ENCODE results near the gene LRCH3. TPM values are rescaled to one million over a fixed set of nuclear protein-coding genes. Genes with fewer than 3 reads are reported as not detected.

Gene LRCH3
- polyA plus RNA-seq, 1 experiment = 113 TPM

GRCh38 chr3:197761784-197762183, 29.3 kb upstream of the LRCH3 start:
- no peak for TF ChIP-seq CTCF (IDR thresholded peaks at IDR 0.05; ENCODE audit: low read depth, low read length)
- POLR2A ChIA-PET = no interaction called here
- Histone ChIP-seq H3K27ac (ENCODE audit: low read depth, low read length) (no peak overlapping the region), H3K9me3 (ENCODE audit: control insufficient read depth, insufficient read depth, low read length) (no peaks in the 10 kb centered on the region), H3K27me3 (ENCODE audit: control insufficient read depth, insufficient read depth, low read length) (no peaks in the 10 kb centered on the region), H3K4me3 (ENCODE audit: low read depth, low read length) (no peak overlapping the region)
- CTCF ChIA-PET = no interaction called here
- no peak for DNase-seq (ENCODE audit: low read depth, low spot score)

DNA sequence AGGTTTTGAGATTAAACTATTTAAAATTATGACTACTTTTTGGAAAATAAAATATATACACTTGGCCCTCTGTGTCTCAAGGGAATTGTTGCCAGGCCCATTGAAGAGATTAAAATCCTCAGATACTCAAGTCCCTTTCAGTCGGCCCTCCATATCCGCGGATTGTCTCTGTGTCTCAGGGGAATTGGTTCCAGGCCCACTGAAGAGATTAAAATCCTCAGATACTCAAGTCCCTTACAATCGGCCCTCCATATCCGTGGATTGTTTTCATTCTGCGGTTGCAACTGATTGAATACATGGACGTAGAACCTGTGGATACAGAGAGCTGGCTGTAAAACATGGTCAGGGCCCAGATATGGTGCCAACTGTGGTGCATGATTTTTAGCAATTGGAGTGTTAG, 15.7 kb upstream of the LRCH3 start:
- CTCF ChIA-PET = no interaction called here

GRCh38 chr3:197782230-197782629, 8.8 kb upstream of the LRCH3 start:
- Histone ChIP-seq H3K27ac (ENCODE audit: low read depth, low read length) (no peak overlapping the region), H3K9me3 (ENCODE audit: control insufficient read depth, insufficient read depth, low read length) (peaks cover 2% of the 10 kb centered on the region; the same call in 1 of the 2 replicates), H3K4me3 (ENCODE audit: low read depth, low read length) (no peak overlapping the region), H3K27me3 (ENCODE audit: control insufficient read depth, insufficient read depth, low read length) (no peaks in the 10 kb centered on the region)
- CTCF ChIA-PET = no interaction called here
- POLR2A ChIA-PET = no interaction called here
- DNase-seq (ENCODE audit: low read depth, low spot score) = no peak
- no peak for TF ChIP-seq CTCF (IDR thresholded peaks at IDR 0.05; ENCODE audit: low read depth, low read length)

More for the DNA sequence above, 15.7 kb upstream of the LRCH3 start:
- no peaks in the 10 kb centered on the region for H3K27me3 ChIP-seq (ENCODE audit: control insufficient read depth, insufficient read depth, low read length)
- TF ChIP-seq CTCF (IDR thresholded peaks at IDR 0.05; ENCODE audit: low read depth, low read length) = no peak
- H3K4me3 ChIP-seq (ENCODE audit: low read depth, low read length) = no peak overlapping the region
- DNase-seq (ENCODE audit: low read depth, low spot score) = no peak
- peaks cover 2% of the 10 kb centered on the region; the same call in 1 of the 2 replicates for H3K9me3 ChIP-seq (ENCODE audit: control insufficient read depth, insufficient read depth, low read length)
- H3K27ac ChIP-seq (ENCODE audit: low read depth, low read length) = no peak overlapping the region
- POLR2A ChIA-PET = no interaction called here

GRCh38 chr3:197784019-197784585, 7.0 kb upstream of the LRCH3 start:
- Histone ChIP-seq H3K27ac (ENCODE audit: low read depth, low read length) (no peak overlapping the region), H3K4me3 (ENCODE audit: low read depth, low read length) (no peak overlapping the region), H3K9me3 (ENCODE audit: control insufficient read depth, insufficient read depth, low read length) (peaks cover 2% of the 10 kb centered on the region; the same call in 1 of the 2 replicates), H3K27me3 (ENCODE audit: control insufficient read depth, insufficient read depth, low read length) (no peaks in the 10 kb centered on the region)
- ChIA-PET CTCF (no interaction called here), POLR2A (no interaction called here)
- no peak for TF ChIP-seq CTCF (IDR thresholded peaks at IDR 0.05; ENCODE audit: low read depth, low read length)
- DNase-seq (ENCODE audit: low read depth, low spot score) = no peak

DNA sequence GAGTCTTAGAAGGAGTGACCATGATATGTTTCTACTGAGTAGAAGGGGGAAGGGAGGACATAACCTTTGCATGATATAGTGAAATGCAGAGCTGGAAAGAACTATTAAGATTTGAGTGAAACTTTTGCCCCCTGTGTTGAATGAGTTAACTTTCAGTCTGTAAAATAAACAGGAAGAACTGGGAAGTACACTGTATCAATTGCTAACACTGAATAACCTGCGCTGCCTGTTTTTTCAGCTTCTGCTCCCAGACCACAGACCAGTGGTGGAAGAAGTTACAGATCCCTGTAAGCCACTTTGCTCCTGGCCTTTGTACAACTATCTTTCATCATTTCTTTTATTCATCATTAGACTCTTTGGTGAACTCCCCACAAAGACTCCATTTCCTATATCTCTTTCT, 3.6 kb upstream of the LRCH3 start:
- POLR2A ChIA-PET = no interaction called here
- no peak for TF ChIP-seq CTCF (IDR thresholded peaks at IDR 0.05; ENCODE audit: low read depth, low read length)

More for the DNA sequence above, 3.6 kb upstream of the LRCH3 start:
- Histone ChIP-seq H3K9me3 (ENCODE audit: control insufficient read depth, insufficient read depth, low read length) (no peaks in the 10 kb centered on the region; the same call in 1 of the 2 replicates), H3K27ac (ENCODE audit: low read depth, low read length) (no peak overlapping the region), H3K4me3 (ENCODE audit: low read depth, low read length) (no peak overlapping the region), H3K27me3 (ENCODE audit: control insufficient read depth, insufficient read depth, low read length) (no peaks in the 10 kb centered on the region)
- no peak for DNase-seq (ENCODE audit: low read depth, low spot score)
- CTCF ChIA-PET = no interaction called here
